Common myeloid progenitor, CD34-positive (primary cell): ENCODE results near the gene FKBP1A.

ENCODE experiments used
- CTCF ChIA-PET: fragments of 350-600 bp; sonication (Branson Sonifier 250); formaldehyde crosslinking; loops from one replicate; lab custom pipeline; 2021; ENCODE audit warnings: antibody characterized with exemption; lab: Charles Lee
- POLR2A ChIA-PET: fragments of 350-600 bp; sonication (Branson Sonifier 250); formaldehyde crosslinking; loops from one replicate; lab custom pipeline; 2021; ENCODE audit warnings: antibody characterized with exemption; lab: Charles Lee
- DNase-seq, 3 donors: peaks; one replicate each; pipeline versions ENCODE4 v3.0.0 to v3.0.0-alpha.2; 2013
- H3K27ac ChIP-seq, 2 experiments: 1 replicate in 1 of 2; 2 replicates in 1 of 2; pipeline ENCODE4 v1.7.0; 2013; ENCODE audit warnings: inconsistent platforms in 2 of 2, low read length in 2 of 2, mild to moderate bottlenecking in 2 of 2, low read depth in 1 of 2, moderate library complexity in 1 of 2; ENCODE audit not compliant: severe bottlenecking in 2 of 2, insufficient read depth in 1 of 2, poor library complexity in 1 of 2
- H3K27me3 ChIP-seq, 5 experiments: replicated peaks in 2 of 5; 1 replicate in 3 of 5; 2 replicates in 2 of 5; pipeline versions ENCODE4 v1.6.1 to v1.7.0; 2013; ENCODE audit warnings: low read length in 4 of 5, mild to moderate bottlenecking in 2 of 5, moderate library complexity in 2 of 5, inconsistent platforms in 1 of 5; ENCODE audit not compliant: insufficient read depth in 5 of 5, control insufficient read depth in 4 of 5
- H3K36me3 ChIP-seq, 4 experiments: 1 replicate in 2 of 4; 2 replicates in 2 of 4; pipeline versions ENCODE4 v1.6.1 to v1.7.0; 2013; ENCODE audit warnings: low read length in 3 of 4, control low read depth in 1 of 4, mild to moderate bottlenecking in 1 of 4; ENCODE audit not compliant: control insufficient read depth in 4 of 4, insufficient read depth in 4 of 4
- H3K4me1 ChIP-seq, 4 experiments: 1 replicate in 3 of 4; 2 replicates in 1 of 4; pipeline versions ENCODE4 v1.6.1 to v1.7.1; 2013; ENCODE audit warnings: low read length in 3 of 4, mild to moderate bottlenecking in 3 of 4, control low read depth in 1 of 4, inconsistent platforms in 1 of 4, moderate library complexity in 1 of 4; ENCODE audit not compliant: control insufficient read depth in 4 of 4, insufficient read depth in 4 of 4; ENCODE audit errors: control extremely low read depth in 1 of 4
- H3K4me3 ChIP-seq, 7 experiments: 1 replicate in 4 of 7; 2 replicates in 3 of 7; pipeline versions ENCODE4 v1.5.1 to v1.7.0; 2013; ENCODE audit warnings: mild to moderate bottlenecking in 7 of 7, low read length in 6 of 7, moderate library complexity in 6 of 7, inconsistent platforms in 2 of 7, low read depth in 2 of 7, control low read depth in 1 of 7; ENCODE audit not compliant: insufficient read depth in 4 of 7, control insufficient read depth in 1 of 7; ENCODE audit errors: extremely low read depth in 1 of 7
- H3K9me3 ChIP-seq, 5 experiments: 1 replicate in 4 of 5; 2 replicates in 1 of 5; pipeline versions ENCODE4 v1.6.1 to v1.7.1; 2013; ENCODE audit warnings: low read length in 4 of 5, mild to moderate bottlenecking in 2 of 5, inconsistent platforms in 1 of 5, low read depth in 1 of 5, moderate library complexity in 1 of 5; ENCODE audit not compliant: control insufficient read depth in 4 of 5, insufficient read depth in 2 of 5; ENCODE audit errors: control extremely low read depth in 1 of 5
- WGBS: methylation state at CpG from one replicate; pipeline ENCODE4 v1.1.5; 2013; ENCODE audit not compliant: insufficient coverage; 5-methylcytosine and 5-hydroxymethylcytosine counted together

Gene FKBP1A

DNA sequence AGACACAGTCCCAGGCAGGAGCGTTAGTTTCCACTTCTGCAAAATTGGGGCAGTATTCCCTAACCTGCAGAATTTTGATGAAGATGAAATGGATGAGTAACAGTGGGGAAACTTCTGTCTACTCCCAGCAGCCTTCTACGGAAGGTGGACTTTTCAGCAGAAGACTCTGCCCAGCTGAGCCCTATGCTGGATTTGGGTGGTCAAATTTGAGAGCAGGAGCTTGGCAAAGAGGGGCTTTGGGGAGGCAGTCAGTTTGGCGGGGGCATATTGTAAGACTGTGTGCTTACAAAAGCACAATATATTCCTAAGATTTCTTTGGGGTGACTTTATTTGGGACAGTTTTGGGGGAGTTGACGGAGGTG, 58.5 kb downstream of the FKBP1A start:
- Histone ChIP-seq H3K27ac (no peak overlapping the region), H3K4me3 (no peak overlapping the region), H3K27me3 (no peaks in the 10 kb centered on the region), H3K9me3 (no peaks in the 10 kb centered on the region), H3K4me1 (peaks cover 0 to 14% (median 10%) of the 10 kb centered on the region in 4 experiments), H3K36me3 (peaks cover 2 to 30% (median 21%) of the 10 kb centered on the region in 4 experiments)
- no peak for DNase-seq
- WGBS: 93% methylated on average over 2 of the region's 4 CpGs
- CTCF ChIA-PET: interaction anchor here (1.2 kb wide), 1 partner anchor 115 kb away, joined by 4 read pairs; no protein-coding TSS in a partner anchor
- POLR2A ChIA-PET: no interaction called here

DNA sequence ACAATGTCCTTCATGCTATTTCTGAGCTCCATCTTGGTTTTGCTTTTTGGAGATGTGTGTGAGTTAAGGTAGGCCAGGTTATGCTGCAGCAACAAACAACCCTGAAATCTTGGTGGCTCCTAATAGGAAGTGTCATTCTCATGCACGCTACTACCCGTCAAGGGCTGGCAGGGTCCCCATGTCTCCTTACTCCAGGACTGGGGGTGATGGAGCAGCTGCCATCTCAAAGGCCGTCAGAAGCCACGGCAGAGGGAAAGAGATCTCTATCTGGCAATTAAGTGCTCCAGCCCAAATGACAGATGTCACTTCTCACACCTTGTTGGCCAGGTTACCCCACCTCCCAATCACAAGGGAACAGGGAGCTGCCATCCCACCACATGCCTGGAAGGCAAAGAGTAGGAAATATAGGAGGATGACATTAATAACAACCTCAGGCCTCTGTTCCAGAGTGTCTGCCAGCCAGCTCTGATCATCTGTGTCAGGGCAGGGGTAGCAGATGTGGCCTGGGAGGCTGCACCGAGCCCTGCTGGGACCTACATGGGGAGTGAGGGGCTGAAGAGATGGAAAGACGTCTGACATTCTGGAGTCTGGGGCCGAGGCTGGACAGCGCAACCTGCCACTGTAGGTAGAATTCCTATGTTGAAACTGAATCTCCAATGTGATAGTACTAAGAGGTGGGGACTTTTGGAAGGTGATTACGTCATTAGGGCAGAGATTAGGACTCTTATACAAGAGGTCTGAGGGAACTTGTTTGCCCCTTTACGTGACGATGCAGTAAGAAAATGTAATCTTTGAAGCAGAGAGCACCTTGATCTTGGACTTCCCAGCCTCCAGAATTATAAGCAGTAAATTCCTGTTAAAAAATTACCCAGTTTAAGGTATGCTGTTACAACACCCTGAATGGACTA, 59.1 kb downstream of the FKBP1A start:
- WGBS: 94% methylated on average over 10 of the region's 11 CpGs
- Histone ChIP-seq H3K4me1 (peaks cover 0 to 18% (median 10%) of the 10 kb centered on the region in 4 experiments), H3K36me3 (peaks cover 2 to 34% (median 21%) of the 10 kb centered on the region in 4 experiments), H3K27ac (no peak overlapping the region), H3K27me3 (no peaks in the 10 kb centered on the region), H3K4me3 (no peak overlapping the region), H3K9me3 (no peaks in the 10 kb centered on the region)
- ChIA-PET POLR2A (no interaction called here), CTCF (interaction anchor here (0.7 to 1.3 kb wide), 5 partner anchors 19 to 115 kb away, joined by 3 to 4 read pairs (median 3); no protein-coding TSS in a partner anchor)
- DNase-seq: no peak

DNA sequence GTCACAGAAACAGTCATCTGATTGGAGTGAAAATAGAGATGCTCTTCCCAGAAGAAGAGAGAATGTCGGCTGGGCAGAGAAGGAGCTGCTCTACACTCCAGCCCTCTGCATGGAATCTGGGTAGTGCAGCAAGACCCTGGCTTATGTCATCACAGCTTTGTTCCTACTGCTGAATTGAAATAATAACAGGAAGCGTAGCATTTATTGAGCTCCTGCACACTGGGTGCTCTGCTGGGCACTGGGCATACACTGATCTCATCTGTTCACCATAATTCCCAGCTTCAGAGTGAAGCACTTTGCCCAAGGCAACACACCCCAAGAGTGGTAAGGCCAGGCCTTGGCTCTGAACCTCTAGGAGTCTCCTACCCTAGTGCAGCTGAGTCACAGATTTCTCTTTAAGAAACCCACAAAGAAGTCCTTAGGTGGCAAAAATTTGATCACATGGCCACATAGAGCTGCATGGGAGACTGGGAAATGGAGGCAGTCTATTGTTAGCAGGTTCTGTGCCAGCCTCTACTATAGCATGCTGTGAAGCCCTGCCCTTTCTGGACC, 60.0 kb downstream of the FKBP1A start:
- POLR2A ChIA-PET: no interaction called here
- H3K36me3 ChIP-seq: peaks cover 4 to 35% (median 23%) of the 10 kb centered on the region in 4 experiments
- no peak overlapping the region for H3K27ac ChIP-seq
- no peak overlapping the region for H3K4me3 ChIP-seq
- H3K4me1 ChIP-seq: peaks cover 0 to 23% (median 13%) of the 10 kb centered on the region in 4 experiments
- H3K27me3 ChIP-seq: no peaks in the 10 kb centered on the region
- 100% methylated on average over 2 of the region's 2 CpGs for WGBS
- H3K9me3 ChIP-seq: no peaks in the 10 kb centered on the region
- CTCF ChIA-PET: interaction anchor here (0.7 to 1.3 kb wide), 7 partner anchors 18 to 115 kb away, joined by 3 to 4 read pairs (median 3); no protein-coding TSS in a partner anchor
- no peak for DNase-seq

DNA sequence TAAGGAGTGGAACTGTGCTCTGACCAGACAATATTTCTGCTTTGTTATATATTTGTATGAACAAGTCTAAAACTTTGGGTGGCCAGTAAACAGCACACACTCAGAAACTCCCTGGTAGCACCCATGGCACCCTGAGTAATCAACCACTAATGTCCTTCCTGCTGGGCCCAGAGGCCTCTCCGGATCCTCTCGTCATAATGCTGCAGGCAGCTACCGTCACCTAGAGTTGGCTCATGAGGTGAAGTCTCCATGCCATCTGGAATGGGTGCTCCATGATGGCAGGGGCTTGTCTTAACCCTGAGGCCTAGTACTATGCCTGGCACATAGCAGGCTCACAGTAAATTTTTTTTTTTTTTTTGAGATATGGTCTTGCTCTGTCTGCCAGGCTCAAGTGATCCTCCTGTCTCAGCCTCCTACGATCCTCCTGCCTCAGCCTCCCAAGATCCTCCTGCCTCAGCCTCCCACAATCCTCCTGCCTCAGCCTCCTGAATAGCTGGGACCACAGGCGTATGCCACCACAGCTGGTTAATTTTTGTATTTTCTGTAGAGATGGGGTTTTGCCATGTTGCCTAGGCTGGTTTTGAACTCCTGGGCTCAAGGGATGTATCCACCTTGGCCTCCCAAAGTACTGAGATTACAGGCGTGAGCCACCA, 60.9 kb downstream of the FKBP1A start:
- CTCF ChIA-PET: interaction anchor here (1.0 to 1.3 kb wide), 5 partner anchors 17 to 50 kb away, joined by 3 to 4 read pairs (median 3); no protein-coding TSS in a partner anchor
- Histone ChIP-seq H3K27me3 (no peaks in the 10 kb centered on the region), H3K9me3 (no peaks in the 10 kb centered on the region), H3K4me3 (no peak overlapping the region), H3K36me3 (peaks cover 4 to 35% (median 23%) of the 10 kb centered on the region in 4 experiments), H3K27ac (no peak overlapping the region), H3K4me1 (peaks cover 0 to 27% (median 18%) of the 10 kb centered on the region in 4 experiments)
- DNase-seq: no peak
- POLR2A ChIA-PET: no interaction called here
- WGBS: 100% methylated on average over 4 of the region's 6 CpGs

DNA sequence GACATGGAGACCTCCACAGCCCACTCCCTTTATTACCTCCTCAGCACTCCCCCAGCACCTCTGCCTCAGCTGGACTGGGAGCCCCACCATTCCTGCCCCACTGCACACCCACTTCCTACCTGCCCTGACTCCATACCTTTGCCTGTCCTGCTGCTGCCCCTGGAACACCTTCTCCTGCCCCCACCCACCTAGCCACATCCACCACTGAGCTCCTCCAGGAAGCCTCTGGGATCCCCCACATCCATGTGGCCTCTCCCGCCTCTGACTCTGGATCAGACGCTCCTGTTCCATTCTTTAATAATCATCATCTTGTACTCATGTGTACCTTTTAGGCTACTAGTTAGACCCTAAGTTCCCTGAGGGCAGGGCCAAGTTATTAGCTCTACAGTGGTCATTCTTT, 61.8 kb downstream of the FKBP1A start:
- Histone ChIP-seq H3K27me3 (no peaks in the 10 kb centered on the region), H3K9me3 (no peaks in the 10 kb centered on the region), H3K4me3 (no peak overlapping the region), H3K4me1 (peaks cover 4 to 27% (median 17%) of the 10 kb centered on the region in 4 experiments), H3K27ac (no peak overlapping the region), H3K36me3 (peaks cover 4 to 35% (median 23%) of the 10 kb centered on the region in 4 experiments)
- no peak for DNase-seq
- POLR2A ChIA-PET: no interaction called here
- CTCF ChIA-PET: interaction anchor here (1.1 kb wide), 1 partner anchor 16 kb away, joined by 3 read pairs; no protein-coding TSS in a partner anchor
- WGBS: 100% methylated on average over 2 of the region's 2 CpGs

DNA sequence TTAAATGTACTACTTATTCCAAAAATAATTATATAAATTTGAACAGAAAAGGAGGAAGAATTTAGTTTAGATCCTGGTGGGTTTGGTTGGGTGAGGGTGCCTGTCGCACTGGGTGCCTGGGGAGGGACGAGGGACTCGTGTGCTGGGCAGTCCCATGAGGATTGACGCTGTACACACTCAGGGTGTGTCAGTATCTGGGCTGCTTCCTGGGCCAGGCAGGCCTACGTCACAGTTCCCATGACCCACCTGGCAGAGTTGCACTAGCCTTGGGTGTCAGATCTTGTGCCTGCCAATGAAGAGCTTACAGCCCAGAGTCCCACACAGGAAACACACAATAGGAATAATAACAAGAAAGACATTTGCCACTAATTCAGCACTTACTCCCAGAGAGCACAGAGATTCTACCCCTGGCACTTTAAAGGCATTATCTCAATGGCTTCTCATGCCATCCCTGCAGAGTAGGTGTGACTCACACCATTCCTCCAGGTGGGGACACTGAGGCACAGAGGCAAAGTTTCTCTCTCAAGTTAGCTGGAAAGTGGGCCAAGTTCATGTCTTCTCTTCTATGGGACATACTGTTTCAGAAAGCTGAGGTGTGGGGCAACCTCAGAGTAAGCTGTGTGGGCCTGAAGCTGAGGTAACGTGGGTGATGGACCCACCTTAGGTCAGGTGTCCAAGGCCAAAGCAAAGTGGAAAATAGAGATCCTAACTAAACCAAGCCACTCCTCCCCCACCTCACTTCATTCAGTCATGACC, 62.6 kb downstream of the FKBP1A start:
- Histone ChIP-seq H3K4me1 (peaks cover 4 to 33% (median 22%) of the 10 kb centered on the region in 4 experiments), H3K36me3 (peaks cover 4 to 35% (median 23%) of the 10 kb centered on the region in 4 experiments), H3K9me3 (no peaks in the 10 kb centered on the region), H3K27ac (no peak overlapping the region), H3K27me3 (no peaks in the 10 kb centered on the region), H3K4me3 (no peak overlapping the region)
- POLR2A ChIA-PET: no interaction called here
- WGBS: 90% methylated on average over 5 of the region's 6 CpGs
- DNase-seq: no peak
- CTCF ChIA-PET: interaction anchor here (2.1 to 3.4 kb wide), 2 partner anchors 106 to 108 kb away, joined by 6 to 11 read pairs; no protein-coding TSS in a partner anchor
